NT2/D1 (cell line): ENCODE measurements around the gene GLO1.

ENCODE experiments used
- SUZ12 ChIP-seq: IDR thresholded peaks from 2 replicates; pipeline ENCODE4 v1.6.1; 2011; ENCODE audit not compliant: insufficient read length, insufficient read depth; ENCODE audit errors: extremely low read depth
- YY1 ChIP-seq: IDR thresholded peaks from 2 replicates; pipeline ENCODE4 v1.6.1; 2011; ENCODE audit not compliant: insufficient read length, insufficient read depth
- ZNF274 ChIP-seq: IDR thresholded peaks from 2 replicates; pipeline ENCODE4 v1.6.1; 2011; ENCODE audit warnings: mild to moderate bottlenecking, low read depth, low read length

DNA sequence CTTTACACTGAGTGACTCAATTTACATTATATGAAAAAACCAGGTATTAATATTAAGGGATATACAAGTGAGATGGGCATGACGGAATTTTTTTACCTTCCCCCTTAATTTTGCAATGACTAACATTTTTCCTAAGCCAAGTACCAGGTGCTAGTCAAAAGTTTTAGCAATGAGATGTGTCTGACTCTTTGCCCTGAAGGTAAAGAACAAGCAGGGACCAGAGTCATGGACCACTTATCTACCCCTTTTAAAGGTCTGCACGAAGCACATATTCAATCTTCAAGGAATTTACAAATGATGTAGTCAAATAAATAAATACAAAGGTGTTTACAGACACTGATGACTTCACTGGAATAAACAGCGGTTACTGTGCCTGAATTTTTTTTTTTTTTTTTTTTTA is 1.4 kb downstream of the GLO1 start:
- TF ChIP-seq ZNF274 = no peak
- TF ChIP-seq YY1 = no peak
- no peak for TF ChIP-seq SUZ12
